Keratinocyte (primary cell): Measurements from ENCODE around the gene RBBP5. TPM values are rescaled to one million over a fixed set of nuclear protein-coding genes. Genes with fewer than 3 reads are reported as not detected.

Experiments used
- DNase-seq: peaks from one replicate; pipeline ENCODE4 v3.0.0-alpha.2; 2011; ENCODE audit warnings: low read depth, missing footprints, low spot score
- FAIRE-seq: peaks from 2 replicates; lab custom pipeline; 2011; peaks lifted over from hg19 to GRCh38; lab: Jason Lieb, UNC
- H2AFZ ChIP-seq: 2 replicates; pipeline ENCODE4 v1.6.0; 2012; ENCODE audit warnings: low read length, control low read depth, inconsistent platforms; ENCODE audit not compliant: control insufficient read depth
- H3K27ac ChIP-seq: 2 replicates; pipeline ENCODE4 v1.5.1; 2011; ENCODE audit warnings: low read length; ENCODE audit not compliant: control insufficient read depth, insufficient read depth
- H3K27me3 ChIP-seq: 3 replicates; pipeline ENCODE4 v1.6.0; 2011; ENCODE audit warnings: low read length; ENCODE audit not compliant: control insufficient read depth, insufficient read depth; ENCODE audit errors: extremely low read depth
- H3K36me3 ChIP-seq, 2 experiments: 2 replicates in 1 of 2; 3 replicates in 1 of 2; pipeline ENCODE4 v1.5.1; 2011; ENCODE audit warnings: low read length in 2 of 2, mild to moderate bottlenecking in 1 of 2; ENCODE audit not compliant: control insufficient read depth in 2 of 2, insufficient read depth in 2 of 2; ENCODE audit errors: extremely low read depth in 1 of 2
- H3K4me1 ChIP-seq: 3 replicates; pipeline ENCODE4 v1.5.1; 2011; ENCODE audit warnings: low read length; ENCODE audit not compliant: control insufficient read depth, insufficient read depth; ENCODE audit errors: extremely low read depth
- H3K4me2 ChIP-seq: 3 replicates; pipeline ENCODE4 v1.6.0; 2011; ENCODE audit warnings: low read depth, low read length; ENCODE audit not compliant: control insufficient read depth, insufficient read depth; ENCODE audit errors: extremely low read depth
- H3K4me3 ChIP-seq, 3 experiments: fragments of 200-600 bp in 1 of 3; sonication (generic) in 1 of 3; 2 replicates in 2 of 3; 3 replicates in 1 of 3; pipeline ENCODE4 v1.5.1; 2011 to 2016; ENCODE audit warnings: low read length in 3 of 3, mild to moderate bottlenecking in 3 of 3, control low read depth in 2 of 3, inconsistent platforms in 1 of 3, low read depth in 1 of 3, mixed read lengths in 1 of 3, mixed run types in 1 of 3, moderate library complexity in 1 of 3; ENCODE audit not compliant: control insufficient read depth in 2 of 3, insufficient read depth in 2 of 3; ENCODE audit errors: extremely low read depth in 1 of 3
- H3K79me2 ChIP-seq: 2 replicates; pipeline ENCODE4 v1.6.0; 2012; ENCODE audit warnings: low read length; ENCODE audit not compliant: control insufficient read depth, insufficient read depth
- H3K9ac ChIP-seq: 3 replicates; pipeline ENCODE4 v1.6.0; 2011; ENCODE audit warnings: low read length; ENCODE audit not compliant: control insufficient read depth, insufficient read depth; ENCODE audit errors: extremely low read depth
- H3K9me1 ChIP-seq: 3 replicates; pipeline ENCODE4 v1.6.0; 2011; ENCODE audit warnings: low read length; ENCODE audit not compliant: control insufficient read depth, insufficient read depth; ENCODE audit errors: extremely low read depth
- H3K9me3 ChIP-seq: 2 replicates; pipeline ENCODE4 v1.5.1; 2012; ENCODE audit warnings: low read depth, low read length; ENCODE audit not compliant: control insufficient read depth
- H4K20me1 ChIP-seq: 3 replicates; pipeline ENCODE4 v1.6.0; 2011; ENCODE audit warnings: low read length; ENCODE audit not compliant: control insufficient read depth, insufficient read depth; ENCODE audit errors: extremely low read depth
- CTCF ChIP-seq, 3 experiments: IDR thresholded peaks in 1 of 3; conservative IDR thresholded peaks in 1 of 3; optimal IDR thresholded peaks in 1 of 3; 2 replicates in 2 of 3; 3 replicates in 1 of 3; pipeline versions ENCODE3 to v1.5.1; 2011; ENCODE audit warnings: low read length in 3 of 3, mild to moderate bottlenecking in 3 of 3, moderate library complexity in 2 of 3, control low read depth in 1 of 3, inconsistent platforms in 1 of 3; ENCODE audit not compliant: insufficient read depth in 2 of 3; ENCODE audit errors: extremely low read depth in 1 of 3
- EZH2 ChIP-seq: IDR thresholded peaks from one replicate; pipeline ENCODE4 v1.6.1; 2012; ENCODE audit warnings: inconsistent platforms, mild to moderate bottlenecking, low read length, moderate library complexity
- dilution Hi-C: fragments of 300-500 bp; cut with MboI; formaldehyde crosslinking; loops from one replicate; pipeline ENCODE4 v1.7.0; 2020; ENCODE audit warnings: low sequenced_read_pairs; ENCODE audit not compliant: extremely low pct_ligation_motif_present
- polyA plus RNA-seq, 5 experiments: library from polyadenylated mRNA; depleted of rRNA in 3 of 5; stranded (reverse) in 3 of 5; stranded (forward) in 1 of 5; unstranded in 1 of 5; fragments of >200 nt; gene quantifications; 1 replicate in 1 of 5; 2 replicates in 3 of 5; 3 replicates in 1 of 5; pipeline versions ENCODE4 v1.2.1 to v1.2.3, GENCODE V29; 2011 to 2012; ENCODE audit warnings: missing spikeins in 2 of 5, low read depth in 1 of 5, low replicate concordance in 1 of 5

Gene RBBP5
- polyA plus RNA-seq, 1 donor (not counting 4 experiments of a cell fraction or from before 2014, with no cell fraction given), result 12.3 TPM

GRCh38 chr1:205046870-205047269 lies 74.9 kb downstream of the RBBP5 start:
- Histone ChIP-seq H4K20me1 (no peaks in the 10 kb centered on the region), H3K4me1 (no peaks in the 10 kb centered on the region), H3K9me1 (no peaks in the 10 kb centered on the region), H3K9me3 (no peaks in the 10 kb centered on the region), H3K36me3 (no peaks in the 10 kb centered on the region), H2AFZ (no peak overlapping the region), H3K79me2 (no peaks in the 10 kb centered on the region), H3K4me3 (no peak overlapping the region), H3K27ac (no peak overlapping the region), H3K27me3 (peaks cover 68% of the 10 kb centered on the region), H3K9ac (no peak overlapping the region), H3K4me2 (no peak overlapping the region)
- no peak for TF ChIP-seq CTCF (optimal IDR thresholded peaks at IDR 0.05 in 1 of 3, IDR thresholded peaks at IDR 0.05 in 1 of 3, conservative IDR thresholded peaks at IDR 0.05 in 1 of 3; ENCODE audit: extremely low read depth in 1 of 3, insufficient read depth in 2 of 3, low read length in 3 of 3)
- no peak for TF ChIP-seq EZH2
- dilution Hi-C loops, result no loop called here
- no peak for DNase-seq
- no peak for FAIRE-seq

- H3K4me1 ChIP-seq, result no peaks in the 10 kb centered on the region
- H3K27ac ChIP-seq, result no peak overlapping the region
- H2AFZ ChIP-seq, result no peak overlapping the region
- DNase-seq (no peak), FAIRE-seq (no peak)
- no peak overlapping the region for H3K4me2 ChIP-seq
- H3K4me3 ChIP-seq, result no peak overlapping the region
- no peaks in the 10 kb centered on the region for H4K20me1 ChIP-seq
- H3K9me1 ChIP-seq, result no peaks in the 10 kb centered on the region
- no peak overlapping the region for H3K9ac ChIP-seq
- H3K27me3 ChIP-seq, result peaks cover 74% of the 10 kb centered on the region
- TF ChIP-seq EZH2, result peak; percentile 11
- TF ChIP-seq CTCF (optimal IDR thresholded peaks at IDR 0.05 in 1 of 3, IDR thresholded peaks at IDR 0.05 in 1 of 3, conservative IDR thresholded peaks at IDR 0.05 in 1 of 3; ENCODE audit: extremely low read depth in 1 of 3, insufficient read depth in 2 of 3, low read length in 3 of 3), result no peak
- H3K9me3 ChIP-seq, result no peaks in the 10 kb centered on the region
- dilution Hi-C loops, result no loop called here
- H3K36me3 ChIP-seq, result no peaks in the 10 kb centered on the region
- H3K79me2 ChIP-seq, result no peaks in the 10 kb centered on the region
Measured at GRCh38 chr1:205045146-205045545, 76.6 kb downstream of the RBBP5 start.
